Stimulated activated CD8-positive, alpha-beta memory T cell treated with anti-CD3 and anti-CD28 coated beads, Interleukin-15, amount 100 ng/mL, for 48 hours (primary cell): ENCODE results near the gene NSMCE1.
"Not testable (repeated sequence)": the region's sequence is repeated elsewhere in the genome, so short reads cannot be mapped to it uniquely, and the experiment has no call there.

Experiments
- DNase-seq, 2 donors: peaks; one replicate each; pipeline ENCODE4 v3.0.0-alpha.2; 2020; ENCODE audit warnings: low read depth in 2 of 2

Gene NSMCE1

GRCh38 chr16:27272697-27273096 is 4.1 kb upstream of the NSMCE1 start:
- DNase-seq: not testable (repeated sequence)

GRCh38 chr16:27272076-27272475 is 3.5 kb upstream of the NSMCE1 start:
- no peak for DNase-seq

GRCh38 chr16:27270349-27270748 is 1.8 kb upstream of the NSMCE1 start:
- DNase-seq: no peak

GRCh38 chr16:27269300-27270150 is 953 bp upstream of the NSMCE1 start:
- no peak for DNase-seq

GRCh38 chr16:27267037-27267677 is 1.4 kb downstream of the NSMCE1 start:
- DNase-seq: no peak

- DNase-seq: no peak
These were observed 2.6 kb downstream of the NSMCE1 start for GRCh38 chr16:27265982-27266381.

- no peak for DNase-seq
These were observed 4.4 kb downstream of the NSMCE1 start for GRCh38 chr16:27264151-27264550.

- not testable (repeated sequence) for DNase-seq
These were observed 5.6 kb downstream of the NSMCE1 start for GRCh38 chr16:27262904-27263423.

GRCh38 chr16:27259710-27260109 is 8.9 kb downstream of the NSMCE1 start:
- no peak for DNase-seq

GRCh38 chr16:27258241-27258734 is 10.3 kb downstream of the NSMCE1 start:
- no peak for DNase-seq

- no peak for DNase-seq
These were observed 11.3 kb downstream of the NSMCE1 start for GRCh38 chr16:27257271-27257670.

- DNase-seq: no peak
These were observed 11.7 kb downstream of the NSMCE1 start for GRCh38 chr16:27256861-27257260.

- no peak for DNase-seq
These were observed 14.2 kb downstream of the NSMCE1 start for GRCh38 chr16:27254262-27254811.

- DNase-seq: no peak
These were observed 15.0 kb downstream of the NSMCE1 start for GRCh38 chr16:27253526-27253930.

GRCh38 chr16:27252206-27252585 is 16.4 kb downstream of the NSMCE1 start:
- no peak for DNase-seq

GRCh38 chr16:27251541-27252205 is 16.9 kb downstream of the NSMCE1 start:
- no peak for DNase-seq

GRCh38 chr16:27248886-27249285 is 19.7 kb downstream of the NSMCE1 start:
- DNase-seq: not testable (repeated sequence)

GRCh38 chr16:27248036-27248435 is 20.5 kb downstream of the NSMCE1 start:
- DNase-seq: no peak

- DNase-seq: not testable (repeated sequence)
These were observed 21.5 kb downstream of the NSMCE1 start for GRCh38 chr16:27247076-27247475.

- no peak for DNase-seq
These were observed 22.1 kb downstream of the NSMCE1 start for GRCh38 chr16:27246439-27246838.

- DNase-seq: peak; percentile 54 to 56
These were observed 23.0 kb downstream of the NSMCE1 start for GRCh38 chr16:27245276-27246172.
